IMR-90 (cell line): ENCODE data around the gene F2RL3. TPM values are rescaled to one million over a fixed set of nuclear protein-coding genes. Genes with fewer than 3 reads are reported as not detected.

Experiments
- ATAC-seq: fragments of 200-7000 bp; cut with Tn5 transposase; 2 replicates; pipeline ENCODE4 v1.9.1; 2020; ENCODE audit warnings: low read depth, mild to moderate bottlenecking, moderate library complexity
- BruUV-seq: library from RNA; stranded (reverse); fragments of 400-500 nt; replicated peaks from 2 replicates; lab custom pipeline; 2021; lab: Mats Ljungman, UMichigan
- CTCF ChIA-PET: fragments of 300-600 bp; formaldehyde crosslinking; extraction: SDS; loops from one replicate; lab custom pipeline; 2021; ENCODE audit warnings: antibody characterized with exemption; lab: Yijun Ruan, JAX
- POLR2A ChIA-PET: fragments of 300-600 bp; sonication (Branson Sonifier 250); formaldehyde crosslinking; loops from one replicate; lab custom pipeline; 2022; ENCODE audit warnings: antibody characterized with exemption; ENCODE audit not compliant: unreplicated experiment; lab: Charles Lee
- DNase-seq: peaks from one replicate; pipeline ENCODE4 v3.0.0; 2013
- H2AFZ ChIP-seq: replicated peaks from 2 replicates; pipeline ENCODE3; 2013; ENCODE audit warnings: low read length, mild to moderate bottlenecking; ENCODE audit not compliant: poor library complexity
- H2AK5ac ChIP-seq: 2 replicates; pipeline ENCODE4 v1.6.1; 2013; ENCODE audit warnings: low read depth, low read length, inconsistent platforms
- H2AK9ac ChIP-seq: replicated peaks from 2 replicates; pipeline ENCODE3; 2013; ENCODE audit warnings: mild to moderate bottlenecking, low read depth, low read length, moderate library complexity; ENCODE audit not compliant: poor library complexity
- H2BK120ac ChIP-seq: 2 replicates; pipeline ENCODE4 v1.6.1; 2013; ENCODE audit warnings: low read depth, low read length, inconsistent platforms
- H2BK15ac ChIP-seq: 3 replicates; pipeline ENCODE4 v1.6.1; 2013; ENCODE audit warnings: low read depth, low read length, inconsistent platforms
- H2BK20ac ChIP-seq: 2 replicates; pipeline ENCODE4 v1.6.1; 2013; ENCODE audit warnings: low read depth, mild to moderate bottlenecking, inconsistent platforms, low read length, moderate library complexity
- H2BK5ac ChIP-seq: 2 replicates; pipeline ENCODE4 v1.6.1; 2013; ENCODE audit warnings: mild to moderate bottlenecking, low read depth, low read length, inconsistent platforms; ENCODE audit not compliant: poor library complexity, severe bottlenecking
- H3K14ac ChIP-seq: replicated peaks from 2 replicates; pipeline ENCODE4 v1.6.1; 2013; ENCODE audit warnings: low read depth, low read length, inconsistent platforms
- H3K18ac ChIP-seq: 2 replicates; pipeline ENCODE4 v1.6.1; 2013; ENCODE audit warnings: low read depth, low read length, control low read depth
- H3K23ac ChIP-seq: 2 replicates; pipeline ENCODE4 v1.6.1; 2013; ENCODE audit warnings: low read depth, low read length, inconsistent platforms
- H3K27ac ChIP-seq: 2 replicates; pipeline ENCODE4 v1.5.1; 2013; ENCODE audit warnings: mild to moderate bottlenecking, control low read depth, low read length; ENCODE audit not compliant: insufficient read depth
- H3K27me3 ChIP-seq: 2 replicates; pipeline ENCODE4 v1.6.1; 2013; ENCODE audit warnings: low read length; ENCODE audit not compliant: control insufficient read depth, insufficient read depth
- H3K36me3 ChIP-seq: 2 replicates; pipeline ENCODE4 v1.6.1; 2013; ENCODE audit warnings: low read length, mixed read lengths; ENCODE audit not compliant: control insufficient read depth, insufficient read depth
- H3K4ac ChIP-seq: 2 replicates; pipeline ENCODE4 v1.6.1; 2013; ENCODE audit warnings: low read depth, low read length, inconsistent platforms
- H3K4me1 ChIP-seq: 2 replicates; pipeline ENCODE4 v1.6.1; 2013; ENCODE audit warnings: low read length, mixed read lengths; ENCODE audit not compliant: control insufficient read depth, insufficient read depth
- H3K4me2 ChIP-seq: 2 replicates; pipeline ENCODE4 v1.6.1; 2013; ENCODE audit warnings: low read depth, mild to moderate bottlenecking, control low read depth, low read length, moderate library complexity
- H3K4me3 ChIP-seq: 2 replicates; pipeline ENCODE4 v1.5.1; 2013; ENCODE audit warnings: low read depth, mild to moderate bottlenecking, control low read depth, low read length, moderate library complexity; ENCODE audit not compliant: insufficient read depth
- H3K56ac ChIP-seq: 2 replicates; pipeline ENCODE4 v1.6.1; 2013; ENCODE audit warnings: low read length, inconsistent platforms; ENCODE audit not compliant: insufficient read depth; ENCODE audit errors: extremely low read depth
- H3K79me1 ChIP-seq, 2 experiments: 2 replicates each; pipeline ENCODE4 v1.6.1; 2013; ENCODE audit warnings: low read length in 2 of 2, inconsistent platforms in 1 of 2, low read depth in 1 of 2
- H3K9ac ChIP-seq: 2 replicates; pipeline ENCODE4 v1.6.1; 2013; ENCODE audit warnings: low read depth, low read length, control low read depth
- H3K9me1 ChIP-seq: 2 replicates; pipeline ENCODE4 v1.6.1; 2013; ENCODE audit warnings: low read length, inconsistent platforms; ENCODE audit not compliant: insufficient read depth
- H3K9me3 ChIP-seq: 2 replicates; pipeline ENCODE4 v1.6.1; 2013; ENCODE audit warnings: low read length; ENCODE audit not compliant: control insufficient read depth, insufficient read depth
- H4K20me1 ChIP-seq: 2 replicates; pipeline ENCODE4 v1.6.1; 2013; ENCODE audit warnings: low read length, inconsistent platforms; ENCODE audit not compliant: insufficient read depth
- H4K5ac ChIP-seq: 2 replicates; pipeline ENCODE4 v1.6.1; 2013; ENCODE audit warnings: mild to moderate bottlenecking, low read depth, low read length, control low read depth
- H4K8ac ChIP-seq, 2 experiments: 2 replicates each; pipeline ENCODE4 v1.6.1; 2013; ENCODE audit warnings: low read depth in 2 of 2, low read length in 2 of 2, control low read depth in 1 of 2, inconsistent platforms in 1 of 2
- H4K91ac ChIP-seq: 2 replicates; pipeline ENCODE4 v1.6.1; 2013; ENCODE audit warnings: low read depth, low read length, inconsistent platforms; ENCODE audit not compliant: insufficient read depth
- BHLHE40 ChIP-seq: fragments of 150-350 bp; IDR thresholded peaks from 2 replicates; pipeline ENCODE4 v1.6.1; 2016; ENCODE audit warnings: mild to moderate bottlenecking, low read depth, low read length
- CEBPB ChIP-seq: IDR thresholded peaks from 2 replicates; pipeline ENCODE4 v1.6.1; 2012; ENCODE audit warnings: low read depth, low read length, improper control_type of control experiment
- CHD1 ChIP-seq: IDR thresholded peaks from 2 replicates; pipeline ENCODE4 v1.6.1; 2012; ENCODE audit warnings: low read depth, low read length, improper control_type of control experiment
- MXI1 ChIP-seq: IDR thresholded peaks from 2 replicates; pipeline ENCODE4 v1.6.1; 2012; ENCODE audit warnings: low read depth, mild to moderate bottlenecking, low read length, moderate library complexity, borderline replicate concordance
- NFE2L2 ChIP-seq: fragments of 150-350 bp; IDR thresholded peaks from 2 replicates; pipeline ENCODE4 v1.6.1; 2016; ENCODE audit warnings: low read depth, mild to moderate bottlenecking, low read length
- POLR2A ChIP-seq: IDR thresholded peaks from 2 replicates; pipeline ENCODE4 v1.6.1; 2012; ENCODE audit warnings: mild to moderate bottlenecking, low read depth, low read length
- RFX5 ChIP-seq: IDR thresholded peaks from 2 replicates; pipeline ENCODE4 v1.8.0; 2012; ENCODE audit warnings: low read depth, mild to moderate bottlenecking, low read length, moderate library complexity
- SMC3 ChIP-seq: fragments of 150-350 bp; IDR thresholded peaks from 2 replicates; pipeline ENCODE4 v1.6.1; 2016; ENCODE audit warnings: low read depth, mild to moderate bottlenecking, antibody characterized with exemption, low read length, moderate library complexity
- WGBS, 2 experiments: methylation state at CpG; one replicate each; pipeline versions ENCODE4 v1.1.5 to v1.1.7; 2013; ENCODE audit warnings: missing lambda C conversion rate in 2 of 2; ENCODE audit not compliant: insufficient read length in 1 of 2; ENCODE audit errors: extremely low coverage in 2 of 2; 5-methylcytosine and 5-hydroxymethylcytosine counted together
- dilution Hi-C: fragments of 300-500 bp; cut with HindIII; formaldehyde crosslinking; loops from one replicate; pipeline ENCODE4 v1.14.3; 2018; ENCODE audit warnings: low sequenced_read_pairs; ENCODE audit not compliant: unreplicated experiment
- in situ Hi-C: fragments of 300-500 bp; cut with MboI; formaldehyde crosslinking; loops from 3 replicates; pipeline ENCODE4 v1.14.3; 2019; ENCODE audit warnings: low sequenced_read_pairs, inconsistent platforms, mixed read lengths
- intact Hi-C: fragments of 100-400 bp; cut with micrococcal nuclease; formaldehyde crosslinking; loops from 2 replicates; pipeline ENCODE4 v1.10.0; 2022
- polyA plus RNA-seq, 3 experiments: library from polyadenylated mRNA; depleted of rRNA; stranded (reverse); fragments of >200 nt; gene quantifications; 2 replicates each; pipeline ENCODE4 v1.2.3, GENCODE V29; 2012; ENCODE audit warnings: low replicate concordance in 1 of 3
- total RNA-seq: library from RNA; depleted of rRNA; stranded (reverse); fragments of >200 nt; gene quantifications from 2 replicates; pipeline ENCODE4 v1.2.3, GENCODE V29; 2012
- TF ChIP-seq, protein P1 (sequence below): conservative IDR thresholded peaks from 2 replicates; pipeline ENCODE4 v1.5.1; 2012; ENCODE audit warnings: mild to moderate bottlenecking, low read depth, low read length, improper control_type of control experiment
- TF ChIP-seq, protein P2 (sequence below): fragments of 150-350 bp; IDR thresholded peaks from 2 replicates; pipeline ENCODE4 v1.6.1; 2017; ENCODE audit warnings: mild to moderate bottlenecking, antibody characterized with exemption, low read length, low read depth

Gene F2RL3
- total and polyA plus RNA-seq, 2 of the 4 experiments (the other 2 are of a cell fraction) = 0.03 TPM; not detected in 1

DNA sequence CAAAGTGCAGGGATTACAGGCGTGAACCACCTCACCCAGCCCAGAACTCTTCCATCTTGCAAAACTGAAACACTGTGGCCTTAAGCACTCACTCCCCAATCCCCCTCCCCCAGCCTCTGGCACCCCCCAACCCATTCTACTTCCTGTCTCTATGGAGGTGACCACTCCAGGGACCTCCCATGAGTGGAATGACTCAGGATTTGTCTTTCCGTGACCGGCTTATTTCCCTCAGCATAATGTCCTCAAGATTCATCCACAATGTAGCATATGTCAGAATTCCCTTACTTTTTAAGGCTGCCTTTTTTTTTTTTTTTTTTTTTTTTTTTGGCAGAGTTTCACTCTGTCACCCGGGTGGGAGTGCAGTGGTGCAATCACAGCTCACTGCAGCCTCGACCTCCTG lies 3.6 kb upstream of the F2RL3 start:
- no peak overlapping the region for H4K91ac ChIP-seq
- no peak overlapping the region for H2BK15ac ChIP-seq
- H3K4ac ChIP-seq = no peak overlapping the region
- no peak overlapping the region for H2AK9ac ChIP-seq
- no peaks in the 10 kb centered on the region for H3K79me1 ChIP-seq
- H4K5ac ChIP-seq = no peak overlapping the region
- dilution Hi-C loops = no loop called here
- H3K9me3 ChIP-seq = peaks cover 22% of the 10 kb centered on the region
- H2BK5ac ChIP-seq = no peak overlapping the region
- TF ChIP-seq POLR2A = no peak
- TF ChIP-seq CEBPB = no peak
- TF ChIP-seq BHLHE40 = no peak
- TF ChIP-seq SMC3 = no peak
- no peak for TF ChIP-seq RFX5
- TF ChIP-seq CHD1 = no peak
- TF ChIP-seq NFE2L2 = no peak
- TF ChIP-seq MXI1 = no peak
- TF ChIP-seq, protein P1, sequence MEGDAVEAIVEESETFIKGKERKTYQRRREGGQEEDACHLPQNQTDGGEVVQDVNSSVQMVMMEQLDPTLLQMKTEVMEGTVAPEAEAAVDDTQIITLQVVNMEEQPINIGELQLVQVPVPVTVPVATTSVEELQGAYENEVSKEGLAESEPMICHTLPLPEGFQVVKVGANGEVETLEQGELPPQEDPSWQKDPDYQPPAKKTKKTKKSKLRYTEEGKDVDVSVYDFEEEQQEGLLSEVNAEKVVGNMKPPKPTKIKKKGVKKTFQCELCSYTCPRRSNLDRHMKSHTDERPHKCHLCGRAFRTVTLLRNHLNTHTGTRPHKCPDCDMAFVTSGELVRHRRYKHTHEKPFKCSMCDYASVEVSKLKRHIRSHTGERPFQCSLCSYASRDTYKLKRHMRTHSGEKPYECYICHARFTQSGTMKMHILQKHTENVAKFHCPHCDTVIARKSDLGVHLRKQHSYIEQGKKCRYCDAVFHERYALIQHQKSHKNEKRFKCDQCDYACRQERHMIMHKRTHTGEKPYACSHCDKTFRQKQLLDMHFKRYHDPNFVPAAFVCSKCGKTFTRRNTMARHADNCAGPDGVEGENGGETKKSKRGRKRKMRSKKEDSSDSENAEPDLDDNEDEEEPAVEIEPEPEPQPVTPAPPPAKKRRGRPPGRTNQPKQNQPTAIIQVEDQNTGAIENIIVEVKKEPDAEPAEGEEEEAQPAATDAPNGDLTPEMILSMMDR = no peak
- TF ChIP-seq, protein P2, sequence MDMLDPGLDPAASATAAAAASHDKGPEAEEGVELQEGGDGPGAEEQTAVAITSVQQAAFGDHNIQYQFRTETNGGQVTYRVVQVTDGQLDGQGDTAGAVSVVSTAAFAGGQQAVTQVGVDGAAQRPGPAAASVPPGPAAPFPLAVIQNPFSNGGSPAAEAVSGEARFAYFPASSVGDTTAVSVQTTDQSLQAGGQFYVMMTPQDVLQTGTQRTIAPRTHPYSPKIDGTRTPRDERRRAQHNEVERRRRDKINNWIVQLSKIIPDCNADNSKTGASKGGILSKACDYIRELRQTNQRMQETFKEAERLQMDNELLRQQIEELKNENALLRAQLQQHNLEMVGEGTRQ = no peak
- no peak overlapping the region for H3K18ac ChIP-seq
- no peaks in the 10 kb centered on the region for H3K4me1 ChIP-seq
- no peak overlapping the region for H3K27ac ChIP-seq
- H3K36me3 ChIP-seq = peaks cover 8% of the 10 kb centered on the region
- H3K23ac ChIP-seq = no peak overlapping the region
- H3K4me3 ChIP-seq = no peak overlapping the region
- H2AK5ac ChIP-seq = no peak overlapping the region
- H4K8ac ChIP-seq = no peak overlapping the region
- H2AFZ ChIP-seq = no peak overlapping the region
- no peaks in the 10 kb centered on the region for H4K20me1 ChIP-seq
- H2BK20ac ChIP-seq = no peak overlapping the region
- no peak overlapping the region for H2BK120ac ChIP-seq
- intact Hi-C loops = no loop called here
- no peak for ATAC-seq
- no peak overlapping the region for H3K9ac ChIP-seq
- DNase-seq = no peak
- in situ Hi-C loops = no loop called here
- no peak overlapping the region for H3K4me2 ChIP-seq
- H3K56ac ChIP-seq = no peak overlapping the region
- CTCF ChIA-PET = no interaction called here
- no peaks in the 10 kb centered on the region for H3K27me3 ChIP-seq
- POLR2A ChIA-PET = no interaction called here
- BruUV-seq = no TSS peak
- H3K14ac ChIP-seq = no peak overlapping the region
- H3K9me1 ChIP-seq = no peaks in the 10 kb centered on the region
- WGBS, 2 experiments = 50% methylated on average over 1 of the region's 5 CpGs; no CpG with 5 or more reads in 1 of the 2 experiments
